GM19043 (cell line): ENCODE data around the gene RDM1.

Source experiments
- ATAC-seq: cut with Tn5 transposase; IDR thresholded peaks from one replicate; pipeline ENCODE4 v1.9.1; 2021; ENCODE audit warnings: low read depth; ENCODE audit not compliant: unreplicated experiment

Gene RDM1

GRCh38 chr17:35875072-35875799, 55.3 kb downstream of the RDM1 start:
- no peak for ATAC-seq

GRCh38 chr17:35872196-35872980, 58.2 kb downstream of the RDM1 start:
- ATAC-seq: no peak

GRCh38 chr17:35870906-35871819, 59.4 kb downstream of the RDM1 start:
- ATAC-seq: no peak

GRCh38 chr17:35868737-35869136, 61.8 kb downstream of the RDM1 start, which contains the start of gene HEATR9:
Gene HEATR9, minus strand, starts transcription at chr17:35868891. Its CDS starts 149 bp downstream, at chr17:35868742.
- no peak for ATAC-seq
